CD4-positive, alpha-beta T cell treated with Interleukin-2 at 100 ng/mL for 4 hours (primary cell): ENCODE measurements around the gene MAML1.
"Not testable (repeated sequence)": the region's sequence is repeated elsewhere in the genome, so short reads cannot be mapped to it uniquely, and the experiment has no call there.

Source experiments
- DNase-seq: peaks from one replicate; pipeline ENCODE4 v3.0.0-alpha.2; 2020; ENCODE audit warnings: low spot score

The MAML1 gene

GRCh38 chr5:179732412-179732917 lies at the start of gene MAML1:
TSS of gene MAML1 (plus strand) at chr5:179732822. CDS start at chr5:179733113, 291 bp downstream.
- DNase-seq: peak; percentile 100

- DNase-seq: not testable (repeated sequence)
Observed at GRCh38 chr5:179689212-179689611, 43.4 kb upstream of the MAML1 start.

GRCh38 chr5:179694561-179694960 lies 38.1 kb upstream of the MAML1 start:
- no peak for DNase-seq

- DNase-seq: no peak
Observed at GRCh38 chr5:179696603-179697002, 36.0 kb upstream of the MAML1 start.

- DNase-seq: no peak
Observed at GRCh38 chr5:179697108-179697507, 35.5 kb upstream of the MAML1 start.

DNA sequence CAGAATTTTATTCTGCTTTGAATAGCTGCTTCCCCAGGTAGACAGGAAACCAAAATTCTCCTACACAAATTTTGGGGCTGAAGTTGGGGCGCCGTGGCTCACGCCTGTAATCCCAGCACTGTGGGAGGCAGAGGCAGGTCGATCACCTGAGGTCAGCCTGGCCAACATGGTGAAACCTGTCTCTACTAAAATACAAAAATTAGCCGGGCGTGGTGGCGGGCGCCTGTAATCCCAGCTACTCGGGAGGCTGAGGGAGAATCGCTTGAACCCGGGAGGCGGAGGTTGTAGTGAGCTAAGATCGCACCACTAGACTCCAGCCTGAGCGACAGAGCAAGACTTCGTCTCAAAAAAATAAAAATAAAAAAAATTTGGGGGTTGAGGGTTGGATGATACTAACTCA lies 35.1 kb upstream of the MAML1 start:
- not testable (repeated sequence) for DNase-seq

DNA sequence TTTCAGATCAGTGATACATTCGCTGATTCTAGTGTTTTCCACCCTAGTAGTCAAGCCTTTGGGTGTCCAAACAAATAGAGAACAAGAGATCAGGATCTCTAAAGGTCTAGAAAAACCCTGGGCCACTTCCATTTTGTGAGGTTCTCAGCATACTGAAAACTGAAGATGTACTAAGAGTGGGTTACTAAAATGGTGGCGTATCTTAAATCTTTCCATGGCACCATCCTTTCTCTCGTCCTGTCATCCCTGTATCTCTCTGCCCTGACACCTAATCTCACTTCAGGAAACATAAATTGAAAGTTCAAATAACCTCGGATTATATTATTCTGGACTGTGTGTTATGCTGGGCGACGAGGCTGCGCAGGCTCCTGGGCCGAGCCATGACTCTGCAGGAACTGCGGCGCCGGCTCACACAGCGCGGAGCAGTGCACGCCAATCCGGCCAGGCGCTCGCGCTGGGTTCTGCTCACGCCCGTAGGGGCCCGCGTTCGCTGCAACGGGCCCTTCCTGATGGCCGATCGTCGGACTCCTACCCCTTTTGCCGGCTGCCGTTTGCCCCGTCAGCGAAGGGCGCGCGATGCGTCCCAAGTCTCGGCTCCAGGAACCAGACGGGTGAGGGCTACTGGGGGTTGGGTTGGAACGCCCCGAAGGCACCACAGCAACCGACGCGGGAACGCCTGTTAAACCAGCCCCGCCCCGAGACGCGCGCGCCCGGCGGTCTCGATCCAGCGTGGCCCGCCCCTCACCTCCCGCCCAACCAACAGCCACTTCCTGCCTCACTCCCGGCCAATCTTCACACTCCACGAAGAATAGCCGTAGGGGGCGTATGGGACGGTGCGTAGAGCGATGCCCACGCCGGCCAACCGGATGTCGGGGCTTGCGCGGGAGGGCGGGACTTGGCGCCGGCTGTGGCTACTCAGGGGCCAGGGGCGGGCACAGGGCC lies 34.4 kb upstream of the MAML1 start:
- DNase-seq: peak; percentile 100

DNA sequence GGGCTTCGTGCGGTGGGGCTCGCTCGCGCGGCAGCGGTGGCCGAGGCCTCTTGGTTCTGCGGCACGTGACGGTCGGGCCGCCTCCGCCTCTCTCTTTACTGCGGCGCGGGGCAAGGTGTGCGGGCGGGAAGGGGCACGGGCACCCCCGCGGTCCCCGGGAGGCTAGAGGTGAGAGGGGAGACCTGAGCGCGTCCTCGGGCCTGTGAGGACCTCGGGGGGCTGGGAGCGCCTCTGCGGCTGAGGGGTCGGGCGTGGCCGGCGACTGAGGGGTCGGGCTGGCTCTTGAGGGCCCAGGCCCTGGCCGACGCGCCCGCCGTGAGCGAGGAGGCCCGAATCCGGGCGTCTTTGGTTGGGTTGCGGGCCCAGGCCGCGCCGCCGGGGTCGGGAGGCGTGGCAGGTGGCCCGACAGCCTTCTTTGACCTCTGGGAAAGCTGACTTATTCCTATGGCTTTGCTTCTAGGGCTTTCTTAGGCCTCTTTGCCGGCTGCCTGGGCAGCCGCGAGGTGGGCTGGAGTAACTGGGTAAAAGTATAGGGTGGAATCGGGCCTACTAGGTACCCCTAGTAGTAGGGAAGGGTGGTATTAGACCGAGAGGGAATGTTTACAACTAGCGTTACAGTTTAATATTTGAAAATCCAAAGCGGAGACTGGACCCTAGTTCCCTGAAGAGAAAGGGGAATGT lies 33.5 kb upstream of the MAML1 start, which contains the start of gene CANX:
Gene CANX, plus strand, starts transcription at position 33 of the 681 bp plus-strand sequence. CDS start 6,715 bp downstream, outside the sequence.
- DNase-seq: no peak

- peak; percentile 32 for DNase-seq
Observed at GRCh38 chr5:179699616-179700237, 32.9 kb upstream of the MAML1 start.

DNA sequence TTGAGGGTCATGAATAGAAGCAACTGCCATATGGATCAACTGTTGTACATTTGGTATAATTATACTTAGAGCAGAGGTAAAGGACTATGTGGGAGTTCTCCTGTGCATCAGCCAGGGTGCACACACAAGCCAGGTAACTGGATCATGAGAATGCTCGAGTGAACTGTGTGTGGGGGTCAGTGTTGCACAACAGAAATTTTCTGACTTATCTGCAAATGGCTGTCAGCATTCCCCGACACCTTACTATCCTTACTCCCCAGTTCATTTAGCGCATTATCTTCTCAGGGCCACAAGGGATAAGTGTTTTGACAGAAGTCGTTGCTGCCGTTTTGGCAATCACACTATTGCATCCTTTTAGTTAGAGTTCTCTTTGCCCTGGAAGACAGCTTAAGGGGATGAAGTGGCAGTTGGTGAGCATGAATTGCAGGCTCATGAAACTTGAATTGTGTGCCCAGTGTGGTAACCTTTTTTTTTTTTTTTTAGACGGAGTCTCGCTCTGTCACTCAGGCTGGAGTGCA lies 32.2 kb upstream of the MAML1 start:
- DNase-seq: no peak

GRCh38 chr5:179716286-179716685 lies 16.3 kb upstream of the MAML1 start:
- no peak for DNase-seq

DNA sequence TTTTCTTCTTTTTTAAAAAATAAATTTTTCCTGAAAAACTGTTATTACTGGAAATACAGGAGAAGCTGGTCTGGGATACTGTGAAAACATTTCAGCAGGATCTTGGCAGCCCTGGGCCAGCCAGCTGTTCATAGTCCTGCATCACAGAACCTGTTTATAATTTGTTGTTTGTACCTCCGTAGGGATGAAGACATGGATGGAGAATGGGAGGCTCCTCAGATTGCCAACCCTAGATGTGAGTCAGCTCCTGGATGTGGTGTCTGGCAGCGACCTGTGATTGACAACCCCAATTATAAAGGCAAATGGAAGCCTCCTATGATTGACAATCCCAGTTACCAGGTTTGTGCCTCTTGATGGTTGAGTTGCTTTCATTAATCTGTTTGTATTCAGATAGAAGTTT lies 12.4 kb upstream of the MAML1 start:
- no peak for DNase-seq

GRCh38 chr5:179724163-179724562 lies 8.5 kb upstream of the MAML1 start:
- no peak for DNase-seq

DNA sequence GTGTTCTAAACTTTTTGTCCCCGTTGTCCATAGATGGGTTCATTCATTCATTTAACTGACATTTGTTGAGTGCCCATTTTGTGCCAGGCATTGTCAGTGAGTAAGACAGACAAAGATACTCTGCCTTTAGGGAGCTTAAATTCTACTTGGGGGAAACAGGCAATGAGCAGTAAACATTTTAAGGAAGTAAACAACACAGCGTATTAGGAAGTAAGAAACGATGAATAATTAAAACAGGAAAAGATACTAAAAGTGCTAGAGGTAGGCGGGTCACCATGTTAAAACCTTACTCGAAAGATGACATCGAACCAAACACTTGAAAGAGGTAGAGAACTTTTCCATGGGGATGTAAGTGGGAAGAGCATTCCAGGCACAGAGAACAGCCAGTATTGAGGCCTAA lies 5.5 kb upstream of the MAML1 start:
- no peak for DNase-seq

- no peak for DNase-seq
Observed at GRCh38 chr5:179729303-179729702, 3.3 kb upstream of the MAML1 start.

DNA sequence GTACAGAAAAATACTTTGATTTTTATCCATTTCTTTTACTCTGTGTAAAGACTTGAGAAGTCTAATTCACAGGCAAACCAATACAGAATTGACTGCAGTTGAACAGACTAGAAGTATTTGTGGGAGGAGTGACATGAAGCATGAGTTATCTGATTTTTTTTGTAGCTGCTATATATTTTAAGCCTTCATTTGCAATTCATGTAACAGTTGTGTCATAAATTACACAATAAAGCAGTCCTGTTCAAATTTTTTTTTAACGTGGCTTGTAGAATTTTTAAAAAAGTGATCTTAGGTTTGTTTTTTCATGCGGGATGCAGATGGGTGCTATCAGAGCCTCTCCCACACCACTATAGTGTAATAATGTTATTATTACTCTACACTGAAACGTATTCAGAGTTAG lies 2.9 kb upstream of the MAML1 start:
- no peak for DNase-seq

DNA sequence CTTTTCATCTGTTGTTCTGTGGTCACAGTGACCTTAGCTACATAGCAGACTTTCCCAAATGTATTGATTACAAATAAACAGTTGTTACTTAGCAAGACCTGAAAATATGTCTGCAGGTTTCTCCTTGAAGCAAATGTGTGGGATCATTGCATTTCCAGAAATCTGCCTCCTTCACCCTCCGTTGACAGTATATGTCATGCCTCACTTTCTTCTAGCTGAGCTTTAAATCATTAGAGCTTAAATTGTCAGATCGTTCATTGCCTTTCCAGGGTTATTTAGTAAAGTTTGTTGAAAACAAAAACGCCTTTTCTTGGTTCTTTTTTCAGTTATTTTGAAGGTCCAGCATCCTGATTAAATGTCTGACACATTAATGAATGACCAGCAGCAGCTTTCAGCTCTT lies 2.3 kb upstream of the MAML1 start:
- no peak for DNase-seq

GRCh38 chr5:179730852-179731251 lies 1.8 kb upstream of the MAML1 start:
- no peak for DNase-seq

GRCh38 chr5:179731791-179732411 lies 721 bp upstream of the MAML1 start:
- DNase-seq: peak; percentile 58

DNA sequence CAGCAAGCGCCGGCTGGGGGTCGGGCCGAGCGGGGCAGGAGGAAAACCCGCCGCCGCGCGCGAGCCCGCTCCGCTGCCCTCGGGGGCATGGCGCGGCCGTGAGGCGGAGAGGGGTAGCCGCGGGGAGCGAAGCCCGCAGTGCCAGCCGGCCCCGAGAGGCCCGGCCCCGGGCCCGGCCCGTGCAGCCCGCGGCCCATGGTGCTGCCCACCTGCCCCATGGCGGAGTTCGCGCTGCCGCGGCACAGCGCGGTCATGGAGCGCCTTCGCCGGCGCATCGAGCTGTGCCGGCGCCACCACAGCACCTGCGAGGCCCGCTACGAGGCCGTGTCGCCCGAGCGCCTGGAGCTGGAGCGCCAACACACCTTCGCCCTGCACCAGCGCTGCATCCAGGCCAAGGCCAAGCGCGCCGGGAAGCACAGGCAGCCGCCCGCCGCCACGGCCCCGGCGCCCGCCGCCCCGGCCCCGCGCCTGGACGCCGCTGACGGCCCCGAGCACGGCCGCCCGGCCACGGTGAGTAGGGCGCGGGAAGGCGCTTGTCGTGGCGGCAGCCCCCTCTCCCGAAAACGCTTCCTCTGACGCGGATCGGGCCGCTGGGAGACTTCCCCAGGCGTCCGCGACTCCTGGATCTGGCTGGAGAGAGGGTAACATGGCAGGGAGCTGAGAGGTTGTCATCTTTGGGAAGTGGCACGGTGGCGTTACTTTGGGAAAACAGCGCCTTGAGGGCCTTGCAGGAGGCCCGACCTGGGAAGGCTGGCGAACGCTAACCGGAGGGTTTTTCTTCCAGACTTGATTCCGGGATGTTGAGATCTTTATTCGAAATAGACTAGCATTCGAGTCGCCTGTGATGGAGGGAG lies 523 bp downstream of the MAML1 start:
- DNase-seq: peak; percentile 29

- DNase-seq: no peak
Observed at GRCh38 chr5:179733772-179734126, 1.1 kb downstream of the MAML1 start.
